GM23338 (cell line): ENCODE measurements around the gene C1orf52. TPM values are rescaled to one million over a fixed set of nuclear protein-coding genes. Genes with fewer than 3 reads are reported as not detected.
A peak's percentile ranks its signal among the peaks of the same experiment; 100 is the strongest.

ENCODE experiments used
- ATAC-seq: fragments of 200-7000 bp; cut with Tn5 transposase; 3 replicates; pipeline ENCODE4 v1.9.1; 2020
- DNase-seq: peaks from one replicate; pipeline ENCODE4 v3.0.0-alpha.2; 2015; ENCODE audit warnings: low spot score
- H2AFZ ChIP-seq: fragments of 200-600 bp; sonication (generic); 2 replicates; pipeline ENCODE4 v1.8.0; 2016; ENCODE audit warnings: antibody characterized with exemption, mild to moderate bottlenecking, moderate library complexity
- H3F3A ChIP-seq: fragments of 200-600 bp; sonication (generic); replicated peaks from 2 replicates; pipeline ENCODE4 v1.8.0; 2017; ENCODE audit warnings: antibody characterized with exemption, mixed run types, low read depth
- H3K27ac ChIP-seq: fragments of 200-600 bp; sonication (generic); 2 replicates; pipeline ENCODE4 v1.6.1; 2016; ENCODE audit warnings: low read depth
- H3K27me3 ChIP-seq: fragments of 200-600 bp; sonication (generic); 2 replicates; pipeline ENCODE4 v1.8.0; 2016; ENCODE audit warnings: mild to moderate bottlenecking, mixed run types, moderate library complexity; ENCODE audit not compliant: insufficient read depth
- H3K36me3 ChIP-seq: fragments of 200-600 bp; sonication (generic); 2 replicates; pipeline ENCODE4 v1.8.0; 2016; ENCODE audit warnings: mild to moderate bottlenecking; ENCODE audit not compliant: insufficient read depth
- H3K4me1 ChIP-seq: fragments of 200-600 bp; sonication (generic); 2 replicates; pipeline ENCODE4 v1.8.0; 2016; ENCODE audit warnings: mild to moderate bottlenecking, moderate library complexity; ENCODE audit not compliant: insufficient read depth
- H3K4me2 ChIP-seq: fragments of 200-600 bp; sonication (generic); 2 replicates; pipeline ENCODE4 v1.7.1; 2017; ENCODE audit warnings: mixed run types
- H3K4me3 ChIP-seq: fragments of 200-600 bp; sonication (generic); 2 replicates; pipeline ENCODE4 v1.6.1; 2016; ENCODE audit warnings: mixed run types
- H3K79me2 ChIP-seq: fragments of 200-600 bp; sonication (generic); replicated peaks from 2 replicates; pipeline ENCODE4 v1.8.0; 2017; ENCODE audit warnings: mild to moderate bottlenecking; ENCODE audit not compliant: insufficient read depth
- H3K9me2 ChIP-seq: fragments of 200-600 bp; sonication (generic); 2 replicates; pipeline ENCODE4 v1.8.0; 2017; ENCODE audit not compliant: insufficient read depth
- H4K20me1 ChIP-seq: fragments of 200-600 bp; sonication (generic); replicated peaks from 2 replicates; pipeline ENCODE4 v1.8.0; 2017; ENCODE audit warnings: mild to moderate bottlenecking; ENCODE audit not compliant: insufficient read depth
- H3K27ac Mint-ChIP-seq: 2 replicates; pipeline ENCODE4 v1.8.0; 2020; ENCODE audit warnings: inconsistent platforms, mild to moderate bottlenecking, moderate library complexity, mixed read lengths
- H3K27me3 Mint-ChIP-seq: 3 replicates; pipeline ENCODE4 v1.8.0; 2022; ENCODE audit warnings: low read depth, mild to moderate bottlenecking, moderate library complexity, mixed read lengths, inconsistent platforms; ENCODE audit not compliant: insufficient read depth, poor library complexity
- H3K36me3 Mint-ChIP-seq: 3 replicates; pipeline ENCODE4 v1.8.0; 2021; ENCODE audit warnings: low read depth, mild to moderate bottlenecking, inconsistent platforms, moderate library complexity, mixed read lengths
- H3K4me1 Mint-ChIP-seq: 3 replicates; pipeline ENCODE4 v1.8.0; 2020; ENCODE audit warnings: mild to moderate bottlenecking, inconsistent platforms, mixed read lengths
- H3K4me3 Mint-ChIP-seq: 3 replicates; pipeline ENCODE4 v1.8.0; 2021; ENCODE audit warnings: moderate library complexity, mild to moderate bottlenecking, inconsistent platforms, mixed read lengths
- H3K9me3 Mint-ChIP-seq: 3 replicates; pipeline ENCODE4 v1.8.0; 2020; ENCODE audit warnings: moderate library complexity, mild to moderate bottlenecking, inconsistent platforms, mixed read lengths
- CTCF ChIP-seq, 2 experiments: fragments of 200-600 bp in 1 of 2; sonication (generic) in 1 of 2; conservative IDR thresholded peaks; 2 replicates each; pipeline versions ENCODE4 v1.5.1 to v1.6.1; 2016 to 2017; ENCODE audit warnings: antibody characterized with exemption in 2 of 2, low read depth in 2 of 2, mild to moderate bottlenecking in 2 of 2, moderate library complexity in 1 of 2
- ETS1 ChIP-seq: IDR thresholded peaks from 2 replicates; pipeline ENCODE4 v1.6.1; 2016; ENCODE audit warnings: antibody characterized with exemption
- EZH2 ChIP-seq: fragments of 200-600 bp; sonication (generic); IDR thresholded peaks from one replicate; pipeline ENCODE4 v1.8.0; 2017; ENCODE audit warnings: antibody characterized with exemption, mild to moderate bottlenecking, low read depth; ENCODE audit not compliant: unreplicated experiment
- JUNB ChIP-seq: IDR thresholded peaks from one replicate; pipeline ENCODE4 v1.6.1; 2016; ENCODE audit warnings: antibody characterized with exemption; ENCODE audit not compliant: unreplicated experiment
- NANOG ChIP-seq: IDR thresholded peaks from 2 replicates; pipeline ENCODE4 v1.6.1; 2016; ENCODE audit warnings: antibody characterized with exemption, borderline replicate concordance
- REST ChIP-seq: IDR thresholded peaks from one replicate; pipeline ENCODE4 v1.6.1; 2018; ENCODE audit warnings: antibody characterized with exemption; ENCODE audit not compliant: unreplicated experiment
- STAT1 ChIP-seq: IDR thresholded peaks from one replicate; pipeline ENCODE4 v1.6.1; 2016; ENCODE audit warnings: antibody characterized with exemption; ENCODE audit not compliant: unreplicated experiment
- ZNF114 ChIP-seq: fragments of 250-450 bp; sonication (Bioruptor Pico); IDR thresholded peaks from 2 replicates; pipeline ENCODE4 v1.5.0; 2020; ENCODE audit warnings: mild to moderate bottlenecking, moderate library complexity
- ZNF331 ChIP-seq: fragments of 250-450 bp; sonication (Bioruptor Pico); IDR thresholded peaks from 2 replicates; pipeline ENCODE4 v1.5.0; 2020; ENCODE audit warnings: low read depth, mild to moderate bottlenecking, moderate library complexity
- polyA plus RNA-seq: library from polyadenylated mRNA; unstranded; fragments of >200 nt; fragmentation: Nextera tagmentation; extraction: Ambion mirVana; gene quantifications from 2 replicates; pipeline ENCODE4 v1.2.1, GENCODE V29; 2016
- total RNA-seq: library from RNA; depleted of rRNA; stranded (reverse); fragments of >200 nt; shearing (Covaris generic); gene quantifications from 2 replicates; pipeline ENCODE4 v1.2.3, GENCODE V29; 2014

Gene C1orf52
- total and polyA plus RNA-seq, 2 experiments from 2014 or later: 35.6 to 102 TPM

- no peak for TF ChIP-seq CTCF (conservative IDR thresholded peaks at IDR 0.05; ENCODE audit: low read depth in 2 of 2)
- no peak for TF ChIP-seq EZH2
- TF ChIP-seq REST: no peak
- TF ChIP-seq ZNF114: no peak
- no peak for TF ChIP-seq ZNF331 (CRISPR knock-in tag)
- no peak for TF ChIP-seq NANOG
- TF ChIP-seq ETS1: no peak
Measured at GRCh38 chr1:85277802-85278201, 18.3 kb upstream of the C1orf52 start (continued).

GRCh38 chr1:85276978-85277639 lies 17.6 kb upstream of the C1orf52 start:
- Histone ChIP-seq H3K27me3 (no peaks in the 10 kb centered on the region), H3K36me3 (no peaks in the 10 kb centered on the region), H3K9me2 (0 out of 2 replicates have a peak, but pooled peaks cover 5% of the 10 kb centered on the region), H3K4me1 (peaks cover 17% of the 10 kb centered on the region), H3K79me2 (peaks cover 38% of the 10 kb centered on the region), H3K4me3 (peak overlapping the region; percentile 93), H3F3A (0 out of 2 replicates have a peak, but pooled peaks cover 6% of the 10 kb centered on the region), H4K20me1 (peaks cover 10% of the 10 kb centered on the region; the same call in 1 of the 2 replicates), H2AFZ (peak overlapping the region; percentile 12; the same call in 1 of the 2 replicates), H3K4me2 (peak overlapping the region; percentile 75), H3K27ac (peak overlapping the region; percentile 83)
- H3K27me3 Mint-ChIP-seq: peaks cover 13% of the 10 kb centered on the region
- peak overlapping the region; percentile 88 for H3K4me3 Mint-ChIP-seq
- no peaks in the 10 kb centered on the region; the same call in 2 of the 3 replicates for H3K36me3 Mint-ChIP-seq
- no peak for DNase-seq
- ATAC-seq: no peak
- peak overlapping the region; percentile 94 for H3K27ac Mint-ChIP-seq
- peaks cover 3% of the 10 kb centered on the region; the same call in 1 of the 3 replicates for H3K9me3 Mint-ChIP-seq
- peaks cover 47% of the 10 kb centered on the region for H3K4me1 Mint-ChIP-seq
- no peak for TF ChIP-seq EZH2
- no peak for TF ChIP-seq ZNF331 (CRISPR knock-in tag)
- no peak for TF ChIP-seq REST
- TF ChIP-seq STAT1: no peak
- TF ChIP-seq JUNB: no peak
